Left kidney (tissue), 2 donors: ENCODE results near the gene EPB41L4B. TPM values are rescaled to one million over a fixed set of nuclear protein-coding genes. Genes with fewer than 3 reads are reported as not detected.
A peak's percentile ranks its signal among the peaks of the same experiment; 100 is the strongest.

Experiments
- DNase-seq: peaks from one replicate; pipeline ENCODE4 v3.0.0-alpha.2; 2013
- polyA plus RNA-seq: library from polyadenylated mRNA; unstranded; fragments of 120-200 nt; gene quantifications from one replicate; pipeline ENCODE4 v1.2.1, GENCODE V29; 2013; ENCODE audit not compliant: insufficient read length

EPB41L4B gene
- polyA plus RNA-seq, 1 donor = 17.4 TPM

DNA sequence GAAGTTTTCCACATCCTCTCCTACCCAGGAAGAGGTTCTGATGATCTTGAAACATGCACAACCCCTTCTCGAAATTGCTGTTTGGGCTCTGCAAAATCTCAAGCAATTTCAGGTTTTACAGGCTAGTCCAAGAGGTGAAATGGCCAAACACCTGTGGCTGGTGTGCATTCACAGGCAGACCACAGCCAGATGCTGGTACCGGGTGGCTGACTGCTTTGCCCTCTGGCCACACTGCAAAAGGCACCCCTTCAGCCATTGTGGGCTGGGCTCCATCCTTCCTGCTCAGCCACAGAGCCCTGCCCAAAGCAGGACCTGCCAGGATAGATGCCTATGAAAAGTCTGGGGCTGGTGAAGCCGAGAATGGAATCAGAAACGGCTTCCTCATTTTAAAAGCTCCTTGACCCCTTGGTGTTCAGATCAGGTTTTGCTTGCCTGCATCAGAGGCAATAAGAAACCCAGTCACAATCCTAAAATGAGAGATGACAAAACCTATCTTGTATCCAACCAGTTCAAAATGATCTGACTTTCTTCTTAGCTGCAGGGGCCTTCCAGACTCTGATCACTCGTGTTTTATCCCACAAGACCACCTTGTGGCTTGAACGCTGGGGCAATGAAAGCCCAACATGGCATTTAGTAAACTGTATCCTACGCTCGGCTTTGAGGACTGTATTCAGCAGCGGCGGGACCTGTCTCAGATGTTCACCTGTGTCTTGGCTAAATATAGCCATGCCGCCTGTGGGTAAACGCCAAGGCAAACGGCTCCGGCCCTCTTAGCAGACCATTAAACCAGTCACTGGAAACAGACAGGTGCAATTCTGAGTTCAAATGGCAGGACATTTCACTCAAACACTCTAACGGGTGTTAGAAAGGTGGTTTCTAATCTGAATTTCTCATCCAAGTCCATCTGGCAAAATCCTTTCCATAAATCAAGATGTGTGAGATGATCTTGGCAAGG is 49.6 kb downstream of the EPB41L4B start:
- no peak for DNase-seq

DNA sequence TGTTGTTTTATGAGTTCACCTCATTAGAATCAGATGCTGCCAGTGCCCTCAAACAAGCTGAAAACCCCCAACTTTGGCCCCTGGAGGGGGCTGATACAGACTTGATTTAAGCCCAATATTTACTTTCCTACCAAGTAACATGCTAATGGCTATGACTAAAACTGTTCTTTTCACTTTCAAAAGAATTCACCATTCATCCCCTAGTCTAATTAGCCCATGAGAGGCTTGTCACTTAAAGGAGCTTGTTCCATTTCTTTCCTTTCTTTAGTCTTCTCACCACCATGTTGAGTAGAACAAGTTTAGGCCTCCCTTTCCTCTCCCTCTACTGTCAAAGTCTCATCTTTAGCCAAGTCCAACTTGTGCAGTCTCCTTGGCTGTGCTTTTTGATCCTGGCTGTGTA is 50.4 kb downstream of the EPB41L4B start:
- no peak for DNase-seq

DNA sequence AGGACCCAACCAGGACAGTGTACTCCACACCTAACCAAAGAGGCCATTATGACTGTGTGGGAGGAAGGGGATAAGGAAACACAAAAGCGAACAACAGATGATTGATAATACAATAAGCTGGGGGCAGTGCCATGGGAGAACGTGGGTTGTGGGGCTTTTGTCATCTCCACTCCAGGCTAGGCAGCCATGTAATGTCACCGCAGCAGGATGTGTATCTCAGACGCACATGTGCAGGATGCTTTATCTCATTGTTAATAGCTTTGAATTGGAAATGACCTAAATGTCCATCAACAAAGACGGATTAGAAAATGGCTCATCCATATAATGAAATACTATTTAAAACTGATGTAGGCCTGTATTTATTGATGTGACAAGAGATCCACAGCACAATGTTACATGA is 51.0 kb downstream of the EPB41L4B start:
- no peak for DNase-seq

DNA sequence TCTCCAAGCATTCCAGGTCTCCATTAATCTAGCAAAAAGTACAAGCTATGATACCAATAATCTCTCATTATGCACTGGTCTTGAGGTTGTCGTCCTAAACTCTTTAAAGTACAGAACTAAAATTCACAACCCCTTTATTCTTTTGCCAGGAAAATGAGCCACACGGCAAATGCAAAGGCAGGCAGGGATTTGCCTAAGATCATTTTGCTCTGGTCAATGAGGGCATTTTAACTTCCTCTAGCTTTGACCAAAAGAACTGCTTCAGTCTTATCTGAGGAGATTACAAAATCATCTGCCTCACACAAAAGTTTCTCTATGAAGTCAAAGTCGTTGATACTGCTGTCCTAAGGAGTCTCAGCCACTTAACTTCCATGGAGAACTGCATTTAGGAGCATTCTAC is 51.8 kb downstream of the EPB41L4B start:
- DNase-seq = no peak

DNA sequence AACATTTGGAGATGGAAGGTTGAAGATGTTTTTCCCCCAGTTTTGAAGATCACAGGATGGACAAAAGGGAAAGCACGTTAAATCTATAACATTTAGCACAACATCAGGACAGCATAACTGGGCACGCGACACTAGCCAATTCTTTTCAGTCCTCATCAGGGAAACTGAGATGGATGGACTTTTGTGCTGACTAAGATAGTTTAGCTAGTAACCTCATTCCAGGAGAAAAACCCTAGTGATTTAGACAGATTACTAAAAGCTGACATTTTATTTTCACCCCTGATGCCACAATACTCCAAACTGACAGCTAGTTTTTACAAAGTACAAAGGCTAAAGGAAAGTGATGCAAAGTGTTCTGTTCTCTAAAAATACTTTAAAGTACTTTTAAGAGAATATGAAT is 53.3 kb downstream of the EPB41L4B start:
- no peak for DNase-seq

DNA sequence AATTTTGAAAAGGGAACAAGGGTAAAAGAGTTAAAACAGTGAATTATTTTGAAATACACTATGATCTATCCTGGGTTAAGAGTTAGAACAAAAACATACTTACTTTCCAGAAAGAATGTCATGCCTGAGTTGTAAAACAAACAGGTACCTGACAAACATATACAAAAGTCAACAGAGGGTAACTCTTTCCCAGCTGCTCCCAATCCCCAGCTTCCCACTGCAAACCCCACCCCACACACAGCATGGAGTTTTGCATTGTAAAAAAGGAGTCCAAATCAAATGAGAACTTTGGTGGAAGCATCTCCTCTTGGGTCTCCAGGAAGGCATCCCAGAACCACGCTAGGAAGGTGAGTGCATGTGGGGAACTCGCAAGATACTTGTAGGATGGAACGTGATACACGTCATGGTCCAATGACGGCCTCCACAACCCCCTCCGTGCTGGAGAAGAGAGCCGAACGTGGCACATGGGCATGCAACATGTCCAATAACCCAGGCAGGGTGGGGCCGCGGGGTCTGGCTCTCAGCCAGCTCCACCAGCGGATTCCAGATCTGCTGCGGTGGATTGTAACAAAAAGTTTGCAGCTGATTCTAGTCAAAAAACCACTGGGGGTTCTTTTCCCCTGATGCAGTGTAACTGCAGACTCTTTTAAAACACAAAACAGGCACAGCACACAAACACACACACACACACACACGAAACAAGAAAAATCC is 55.8 kb downstream of the EPB41L4B start:
- peak; percentile 38 for DNase-seq

DNA sequence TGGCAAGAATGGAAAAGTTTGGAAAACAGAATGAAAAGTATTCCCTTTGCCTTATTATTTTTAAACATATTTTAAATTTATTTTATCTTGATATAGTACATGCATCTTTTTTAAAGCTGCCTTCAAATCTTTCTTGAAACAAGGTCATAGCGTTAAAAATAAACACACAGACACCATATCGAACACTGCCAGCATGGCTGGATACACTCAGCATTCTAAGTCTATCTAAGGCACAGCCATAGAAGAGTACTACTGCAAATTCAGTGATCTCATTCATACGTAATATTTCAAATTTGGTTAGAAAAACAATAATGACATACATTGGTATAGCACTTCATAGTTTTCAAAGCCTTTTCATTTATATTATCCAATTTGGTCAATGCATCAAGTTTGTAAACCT is 57.5 kb downstream of the EPB41L4B start:
- no peak for DNase-seq

DNA sequence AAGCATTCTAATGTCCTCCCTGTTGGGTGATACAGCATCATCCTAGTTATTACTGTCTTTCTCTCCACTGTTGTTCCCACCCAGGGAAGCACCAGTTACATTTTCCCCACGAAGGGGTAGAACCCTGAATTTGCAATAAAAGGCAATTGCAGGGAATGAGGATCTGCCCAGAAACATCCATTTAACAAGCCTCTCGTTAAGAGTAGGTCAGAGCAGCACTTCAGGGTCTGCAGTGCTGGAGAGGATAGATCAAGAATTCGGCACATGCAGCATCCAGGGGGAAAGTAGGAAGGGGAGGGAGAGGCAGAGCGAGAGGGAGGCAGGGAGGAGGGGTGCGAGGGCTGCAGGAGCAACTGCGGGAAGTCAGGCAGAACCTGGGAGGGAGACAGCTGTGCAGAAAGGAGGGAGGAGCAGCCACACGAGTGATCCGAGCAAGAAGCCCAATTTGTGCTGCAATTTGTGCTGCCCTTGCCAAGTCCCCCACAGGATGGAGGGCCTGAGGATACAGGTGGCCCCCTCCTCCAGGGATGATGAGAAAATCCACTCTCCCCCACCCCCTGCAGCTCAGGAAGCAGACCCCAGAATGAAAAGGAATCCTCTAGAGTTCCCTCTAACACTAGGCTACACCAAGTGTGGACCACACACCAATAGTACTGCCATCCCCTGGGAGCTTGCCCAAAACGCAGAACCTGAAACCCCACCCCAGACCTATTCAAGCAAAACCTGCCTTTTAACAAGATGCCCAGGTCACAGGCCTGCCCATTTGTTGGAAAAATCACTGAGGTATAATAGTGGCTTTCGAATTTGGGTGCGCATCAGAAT is 62.2 kb downstream of the EPB41L4B start:
- DNase-seq = peak; percentile 48

DNA sequence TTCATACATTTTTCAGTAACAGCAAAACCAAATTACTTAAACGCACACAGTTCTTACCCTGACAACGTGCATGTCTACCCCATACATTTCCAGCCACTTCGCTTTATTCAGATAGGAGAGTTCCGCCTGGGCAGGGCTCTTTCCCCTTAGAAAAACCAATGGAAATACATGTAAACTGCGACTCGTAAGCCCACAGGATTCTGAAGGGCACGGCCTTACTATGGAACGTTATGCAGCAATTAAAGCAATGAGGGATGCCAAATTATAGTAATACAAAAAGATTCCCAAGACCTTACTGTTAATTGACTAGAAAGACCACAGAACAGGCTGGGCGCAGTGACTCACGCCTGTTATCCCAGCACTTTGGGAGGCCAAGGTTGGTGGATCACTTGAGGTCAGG is 64.5 kb downstream of the EPB41L4B start:
- DNase-seq = no peak

DNA sequence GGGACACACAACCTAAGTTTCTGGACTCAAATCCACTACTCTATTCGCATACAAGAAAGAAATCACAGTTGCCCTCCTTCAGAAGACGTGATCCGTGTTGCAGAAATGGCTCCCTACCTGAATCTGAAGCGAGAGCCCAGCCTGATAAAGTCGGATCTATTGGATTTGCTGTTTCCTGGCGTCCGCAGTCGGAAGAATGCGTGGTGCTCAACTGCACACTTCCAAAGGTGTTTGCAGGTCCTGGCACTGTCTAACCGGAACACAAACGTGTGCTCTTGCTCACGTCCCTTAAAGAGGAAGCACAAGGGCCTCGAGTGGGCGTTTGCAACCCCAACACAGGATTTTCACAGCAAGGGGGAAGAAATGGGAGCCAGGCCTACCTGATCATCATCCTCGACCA is 65.5 kb downstream of the EPB41L4B start:
- no peak for DNase-seq

DNA sequence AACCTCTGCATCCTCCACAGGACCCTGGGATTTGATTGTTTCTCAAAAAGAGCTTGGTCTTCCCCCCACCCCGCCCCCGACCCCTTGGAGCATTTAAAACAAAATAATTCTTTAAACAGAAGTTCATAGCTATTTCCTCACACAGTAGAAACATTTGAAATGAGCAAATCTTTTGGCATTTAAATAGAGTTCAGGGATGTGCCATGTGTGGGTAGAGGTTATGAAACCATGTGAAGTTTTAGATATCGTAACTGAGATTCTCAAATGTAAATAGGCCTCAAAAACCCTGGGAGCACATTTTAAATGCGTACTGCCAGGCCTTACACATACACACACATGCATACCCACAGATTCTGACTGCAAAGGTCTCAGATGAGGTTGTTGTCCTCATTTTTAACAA is 66.5 kb downstream of the EPB41L4B start:
- DNase-seq = no peak

DNA sequence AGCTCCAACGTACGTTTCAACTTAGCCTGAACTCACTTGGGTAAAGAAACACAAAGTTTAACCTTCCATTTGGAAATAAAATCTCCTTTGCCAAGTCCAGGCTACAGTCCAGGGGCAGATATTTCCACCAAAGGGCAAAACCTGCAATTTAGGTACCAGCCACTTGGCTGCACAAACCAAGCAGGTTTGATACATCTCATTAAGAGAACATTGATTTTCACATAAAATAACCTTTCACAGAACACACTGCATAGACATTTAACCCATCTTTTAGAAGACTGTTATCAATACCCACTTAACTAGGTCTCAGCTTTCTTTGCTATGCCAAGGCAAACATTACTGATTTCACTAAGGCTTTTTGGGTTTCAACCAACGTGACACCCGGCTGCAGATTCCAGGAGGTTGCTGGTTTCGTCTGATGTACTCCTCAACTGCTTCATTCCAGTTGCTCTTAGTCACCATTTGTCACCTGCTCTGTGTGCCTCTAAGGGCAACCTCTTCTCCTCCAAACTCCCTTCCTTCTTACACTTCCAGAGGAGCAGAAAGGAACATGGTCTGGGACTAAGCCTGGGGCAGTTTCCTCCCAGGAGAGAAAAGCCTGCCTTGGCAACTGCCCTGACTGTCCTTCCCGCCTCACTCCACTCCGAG is 67.1 kb downstream of the EPB41L4B start:
- no peak for DNase-seq

DNA sequence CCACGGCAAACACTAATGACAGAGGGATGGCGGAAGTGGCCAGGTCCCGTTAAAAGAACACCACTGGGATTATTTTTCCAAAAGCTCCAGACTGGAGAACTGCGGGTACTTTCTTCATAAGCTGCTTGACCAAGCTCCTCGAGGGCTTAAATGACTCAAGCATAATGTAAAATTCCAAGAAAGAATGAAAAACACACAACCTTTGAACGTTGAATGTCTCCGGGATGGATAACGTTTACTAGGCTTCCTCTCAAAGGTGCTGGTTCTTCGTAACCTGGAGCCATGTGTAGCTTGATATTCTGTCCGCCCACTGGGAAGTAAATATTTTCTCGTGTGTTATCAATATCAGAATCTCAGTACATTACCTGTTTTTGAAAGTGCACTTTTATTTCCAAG is 67.6 kb downstream of the EPB41L4B start:
- DNase-seq = no peak

DNA sequence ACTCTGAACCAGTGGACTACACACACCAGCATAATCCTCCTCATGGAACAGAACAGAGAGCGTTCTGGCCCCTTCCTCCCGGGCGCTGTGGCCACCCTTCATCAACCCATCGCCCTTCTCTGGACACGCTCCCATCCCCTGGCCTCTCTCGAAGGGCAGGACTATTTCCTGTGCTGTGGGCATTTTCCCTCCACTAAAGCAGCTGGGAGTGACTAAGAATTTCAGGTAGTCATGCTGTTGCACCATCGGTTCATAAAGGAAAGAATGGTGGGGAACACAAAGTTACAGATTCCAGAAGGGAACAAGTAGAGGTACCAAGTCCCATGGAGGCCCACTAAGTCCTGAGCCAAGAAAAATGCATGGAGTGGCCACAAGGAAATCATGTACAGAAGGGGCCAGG is 68.6 kb downstream of the EPB41L4B start:
- DNase-seq = no peak

DNA sequence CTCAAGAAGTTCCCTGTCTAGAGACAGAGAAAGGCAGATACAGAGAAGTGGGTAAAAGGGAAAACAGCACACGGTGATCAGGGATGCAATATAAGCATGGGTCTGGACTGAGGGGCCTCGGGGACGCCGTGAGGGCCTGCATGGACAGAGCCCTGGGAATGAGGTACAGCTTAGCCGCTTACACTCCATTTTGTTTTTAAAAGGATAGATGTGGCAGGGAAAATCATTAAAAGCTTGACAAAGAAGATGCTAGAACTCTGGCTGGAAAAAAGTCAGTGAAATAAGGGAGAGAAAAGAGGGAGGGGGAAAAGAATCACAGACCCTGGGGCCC is 69.1 kb downstream of the EPB41L4B start:
- no peak for DNase-seq

DNA sequence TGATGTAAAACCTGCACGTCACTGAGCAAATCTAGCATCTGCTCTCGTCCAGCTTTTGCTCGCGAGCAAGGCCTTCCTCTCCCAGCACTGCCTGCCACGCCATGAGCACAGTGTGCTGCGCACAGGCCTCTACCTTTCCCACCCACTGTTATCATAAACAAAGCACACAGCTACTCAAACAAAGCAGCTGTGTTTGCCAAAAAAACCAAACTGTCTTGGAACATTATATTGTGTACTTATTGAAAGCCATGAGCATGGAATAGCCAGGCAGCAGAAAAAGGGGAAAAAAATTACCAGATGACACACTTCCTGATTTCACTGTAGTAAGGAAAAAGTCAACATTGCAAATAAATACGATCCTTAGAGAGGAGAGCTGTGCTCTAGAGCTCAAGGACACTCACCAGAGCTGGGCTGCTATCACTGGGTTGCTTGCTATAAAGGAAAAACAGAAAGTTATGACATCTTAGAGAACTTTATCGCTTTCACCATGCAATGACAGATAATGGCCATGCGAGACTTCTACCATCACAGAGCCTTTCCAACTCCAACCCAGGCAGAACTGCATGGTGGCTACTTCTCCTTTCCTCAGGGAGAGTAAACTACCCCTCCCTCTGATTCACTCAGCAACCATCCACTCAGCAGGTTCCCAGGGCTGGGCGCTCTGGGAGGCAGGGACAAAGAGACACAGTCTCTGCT is 69.6 kb downstream of the EPB41L4B start:
- DNase-seq = no peak

DNA sequence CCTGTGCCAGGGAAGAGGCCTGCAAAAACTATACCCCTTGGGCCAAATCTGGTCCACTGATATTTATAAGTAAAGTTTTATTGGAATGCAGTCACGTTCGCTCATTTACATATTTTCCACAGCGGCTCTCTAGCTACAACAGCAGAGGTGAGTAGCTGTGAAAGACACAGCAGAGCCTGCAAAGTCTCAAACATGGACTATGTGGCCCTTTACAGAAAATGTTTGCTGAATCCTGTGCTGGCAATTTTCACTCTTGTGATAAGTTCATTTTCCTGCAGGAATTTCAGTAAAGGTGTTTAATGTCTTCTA is 70.1 kb downstream of the EPB41L4B start:
- DNase-seq = no peak

DNA sequence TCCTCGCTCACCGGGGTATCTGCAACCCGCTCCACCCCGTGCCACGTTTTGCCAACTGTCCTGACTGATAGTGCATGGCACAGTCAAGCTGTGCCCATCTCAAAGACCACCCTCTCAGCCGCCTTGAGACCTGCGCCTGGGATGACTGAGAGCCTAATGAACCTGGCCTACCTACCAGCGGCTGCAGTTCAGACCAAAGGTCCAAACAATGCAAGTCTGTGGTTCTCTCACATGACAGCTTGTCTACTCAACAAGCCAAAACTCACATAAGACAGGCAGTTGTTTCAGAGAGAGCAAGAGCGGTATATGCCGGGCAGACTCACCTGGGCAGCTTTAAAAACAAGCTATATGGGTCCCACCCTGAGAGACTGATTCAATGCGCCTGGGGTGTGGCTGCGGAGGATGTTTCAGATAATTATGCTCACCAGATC is 70.5 kb downstream of the EPB41L4B start:
- DNase-seq = no peak

DNA sequence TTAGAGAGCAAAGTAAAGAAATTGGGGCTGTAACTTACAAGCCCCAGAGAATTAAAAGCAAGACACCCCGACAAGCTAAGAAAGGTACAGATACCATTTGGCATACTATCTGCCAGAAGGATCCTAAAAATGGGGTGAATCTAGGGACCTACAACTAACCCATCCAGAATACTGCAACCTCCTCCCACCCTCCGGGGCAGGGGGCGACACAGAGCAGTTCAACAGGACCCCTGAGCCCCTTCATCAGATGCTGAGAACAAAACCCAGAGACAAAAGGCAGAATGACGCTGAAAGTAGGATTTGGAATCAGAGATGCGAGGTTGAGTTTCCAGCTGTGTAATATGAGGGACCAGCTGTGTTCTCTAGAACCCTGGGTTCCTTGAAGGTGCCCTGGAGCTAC is 71.2 kb downstream of the EPB41L4B start:
- DNase-seq = no peak

DNA sequence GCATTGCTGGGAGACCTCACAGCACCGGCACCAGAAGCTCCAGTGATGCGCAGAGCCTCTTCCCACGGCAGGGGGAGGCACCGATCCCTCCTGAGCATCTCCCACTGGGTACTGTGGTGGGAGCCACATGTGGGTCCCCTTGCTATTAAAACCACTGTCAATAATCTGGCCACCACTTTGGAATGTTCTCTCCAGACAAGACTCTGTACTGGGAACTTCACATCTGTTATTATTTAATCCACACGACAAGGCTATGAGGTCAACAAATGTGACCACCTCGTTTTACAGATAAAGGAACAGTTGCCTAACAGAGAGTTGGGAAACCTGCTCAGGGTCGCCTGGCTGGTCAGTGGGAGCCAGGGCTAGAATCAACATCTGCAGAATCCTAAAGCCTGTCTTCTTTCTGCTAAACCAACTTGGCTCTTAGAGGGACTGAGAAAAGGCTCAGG is 72.7 kb downstream of the EPB41L4B start:
- DNase-seq = no peak

DNA sequence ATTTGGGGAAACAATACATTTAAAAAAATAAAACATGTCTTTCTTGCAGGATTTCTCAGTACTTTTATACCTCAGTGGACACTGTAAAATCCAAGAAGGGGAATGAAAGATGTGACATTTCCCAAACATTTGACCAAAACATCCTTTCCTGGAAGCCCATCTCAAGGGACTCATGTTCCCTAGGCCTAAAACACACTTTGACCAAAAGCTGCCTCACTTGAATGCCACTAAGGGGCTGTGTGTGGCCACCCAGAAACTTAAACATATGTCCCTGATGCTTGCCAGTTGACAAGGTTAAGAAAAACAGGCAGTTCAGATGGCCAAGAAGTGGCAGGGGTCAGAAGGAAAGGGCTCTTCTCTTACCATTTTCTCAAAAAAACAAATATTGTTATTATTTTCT is 73.6 kb downstream of the EPB41L4B start:
- DNase-seq = no peak

DNA sequence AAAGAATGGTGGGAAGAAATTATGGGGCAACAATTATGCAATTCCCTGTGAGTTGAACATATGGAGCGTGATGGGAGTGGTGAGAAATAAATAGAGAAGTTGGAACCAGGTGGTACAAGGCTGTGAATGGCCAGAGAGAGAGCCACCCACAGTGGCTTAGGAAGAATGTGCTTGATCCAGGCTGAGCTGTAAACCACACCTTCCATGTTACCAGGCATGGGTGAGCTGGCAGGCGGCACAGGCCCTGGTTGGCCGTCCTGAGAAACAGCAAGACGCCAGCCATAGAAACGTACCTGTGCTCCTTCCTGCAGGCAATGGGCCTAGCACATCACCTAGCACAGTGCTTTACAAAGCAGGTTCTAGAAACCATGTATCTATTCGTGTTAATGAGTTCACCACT is 74.3 kb downstream of the EPB41L4B start:
- no peak for DNase-seq
